HCT116 (cell line): ENCODE results near the gene GRM4. TPM values are rescaled to one million over a fixed set of nuclear protein-coding genes. Genes with fewer than 3 reads are reported as not detected.

ENCODE experiments used
- ATAC-seq: fragments of 200-7000 bp; cut with Tn5 transposase; 2 replicates; pipeline ENCODE4 v1.9.1; 2020; ENCODE audit warnings: mild to moderate bottlenecking, moderate library complexity
- BruUV-seq: library from RNA; stranded (reverse); fragments of 400-500 nt; replicated peaks from 2 replicates; lab custom pipeline; 2021; lab: Mats Ljungman, UMichigan
- CTCF ChIA-PET: fragments of 300-600 bp; sonication (Branson Sonifier 250); formaldehyde crosslinking; loops from one replicate; lab custom pipeline; 2021; ENCODE audit warnings: antibody characterized with exemption; lab: Charles Lee
- POLR2A ChIA-PET: fragments of 300-600, 350-600 bp; sonication (Branson Sonifier 250); formaldehyde crosslinking; loops from one replicate; lab custom pipeline; 2021; ENCODE audit warnings: antibody characterized with exemption; lab: Charles Lee
- RAD21 ChIA-PET, 2 experiments: fragments of 300-600 bp; sonication (Branson Sonifier 250); formaldehyde crosslinking; loops; one replicate each; lab custom pipeline; 2023; ENCODE audit warnings: low total read pairs in 2 of 2; ENCODE audit not compliant: uncharacterized antibody in 2 of 2, unreplicated experiment in 2 of 2, low non-redundant PET in 1 of 2; lab: Charles Lee
- DNase-seq: peaks from one replicate; pipeline ENCODE4 v3.0.0-alpha.2; 2010; ENCODE audit warnings: low read depth, low spot score
- H2AFZ ChIP-seq: fragments of 200-600 bp; shearing (Covaris generic), sonication (generic); 2 replicates; pipeline ENCODE4 v1.6.1; 2017; ENCODE audit warnings: low read depth, mixed run types, mixed read lengths, antibody characterized with exemption, low read length; ENCODE audit not compliant: poor library complexity, severe bottlenecking
- H3K27ac ChIP-seq: 2 replicates; pipeline ENCODE4 v1.5.1; 2012; ENCODE audit warnings: low read depth, low read length
- H3K27me3 ChIP-seq: fragments of 200-600 bp; sonication (generic); 2 replicates; pipeline ENCODE4 v1.6.1; 2016; ENCODE audit warnings: mixed run types, low read length, mixed read lengths; ENCODE audit not compliant: insufficient read depth
- H3K36me3 ChIP-seq, 2 experiments: fragments of 200-500 bp in 1 of 2; fragments of 200-600 bp in 1 of 2; sonication (Bioruptor generic) in 1 of 2; sonication (generic) in 1 of 2; 2 replicates each; pipeline versions ENCODE4 v1.5.1 to v1.6.1; 2014 to 2016; ENCODE audit warnings: low read length in 2 of 2, inconsistent platforms in 1 of 2, mixed read lengths in 1 of 2, mixed run types in 1 of 2; ENCODE audit not compliant: insufficient read depth in 2 of 2, control insufficient read depth in 1 of 2
- H3K4me1 ChIP-seq, 2 experiments: fragments of 200-600 bp in 1 of 2; sonication (generic) in 1 of 2; 2 replicates each; pipeline versions ENCODE4 v1.5.1 to v1.6.1; 2012 to 2017; ENCODE audit warnings: low read length in 2 of 2, inconsistent platforms in 1 of 2, mild to moderate bottlenecking in 1 of 2, mixed read lengths in 1 of 2, mixed run types in 1 of 2, moderate library complexity in 1 of 2; ENCODE audit not compliant: insufficient read depth in 2 of 2, control insufficient read depth in 1 of 2
- H3K4me2 ChIP-seq: fragments of 200-600 bp; sonication (generic); 2 replicates; pipeline ENCODE4 v1.6.1; 2017; ENCODE audit warnings: mixed run types, low read length, mixed read lengths
- H3K4me3 ChIP-seq, 2 experiments: fragments of 200-600 bp in 1 of 2; sonication (generic) in 1 of 2; replicated peaks in 1 of 2; 2 replicates each; pipeline ENCODE4 v1.5.1; 2011 to 2016; ENCODE audit warnings: low read length in 2 of 2, control low read depth in 1 of 2, low read depth in 1 of 2, mild to moderate bottlenecking in 1 of 2, mixed read lengths in 1 of 2, mixed run types in 1 of 2
- H3K79me2 ChIP-seq: fragments of 200-600 bp; sonication (generic); 2 replicates; pipeline ENCODE4 v1.6.1; 2017; ENCODE audit warnings: mild to moderate bottlenecking, mixed run types, low read length, moderate library complexity, mixed read lengths; ENCODE audit not compliant: insufficient read depth
- H3K9ac ChIP-seq: fragments of 200-600 bp; sonication (generic); 2 replicates; pipeline ENCODE4 v1.6.1; 2016; ENCODE audit warnings: low read length, mixed read lengths
- H3K9me2 ChIP-seq: fragments of 200-600 bp; sonication (generic), shearing (Covaris generic); 2 replicates; pipeline ENCODE4 v1.6.1; 2017; ENCODE audit warnings: mixed run types, mild to moderate bottlenecking, moderate library complexity; ENCODE audit not compliant: insufficient read depth
- H3K9me3 ChIP-seq, 2 experiments: fragments of 200-500 bp in 1 of 2; fragments of 200-600 bp in 1 of 2; sonication (Bioruptor generic) in 1 of 2; sonication (generic) in 1 of 2; 2 replicates each; pipeline ENCODE4 v1.6.1; 2014 to 2017; ENCODE audit warnings: low read length in 2 of 2, mixed read lengths in 2 of 2, inconsistent platforms in 1 of 2, low read depth in 1 of 2, mild to moderate bottlenecking in 1 of 2, mixed run types in 1 of 2, moderate library complexity in 1 of 2; ENCODE audit not compliant: control insufficient read depth in 1 of 2, insufficient read depth in 1 of 2
- H4K20me1 ChIP-seq: fragments of 200-600 bp; sonication (generic), shearing (Covaris generic); 2 replicates; pipeline ENCODE4 v1.6.1; 2017; ENCODE audit warnings: mixed run types, mild to moderate bottlenecking, moderate library complexity; ENCODE audit not compliant: insufficient read depth
- CBX3 ChIP-seq: IDR thresholded peaks from 2 replicates; pipeline ENCODE4 v1.6.1; 2012; ENCODE audit warnings: low read depth
- EZH2 ChIP-seq: fragments of 200-600 bp; sonication (generic); IDR thresholded peaks from 2 replicates; pipeline ENCODE4 v1.6.1; 2017; ENCODE audit warnings: antibody characterized with exemption, mixed run types
- EZH2phosphoT487 ChIP-seq: fragments of 200-600 bp; IDR thresholded peaks from 2 replicates; pipeline ENCODE4 v1.6.1; 2018; ENCODE audit warnings: antibody characterized with exemption, borderline replicate concordance
- FOSL1 ChIP-seq: IDR thresholded peaks from 2 replicates; pipeline ENCODE4 v1.6.1; 2012; ENCODE audit warnings: low read depth
- POLR2AphosphoS5 ChIP-seq: IDR thresholded peaks from 2 replicates; pipeline ENCODE4 v1.6.1; 2011; ENCODE audit warnings: mild to moderate bottlenecking, low read depth, low read length, moderate library complexity
- SIN3A ChIP-seq: IDR thresholded peaks from 2 replicates; pipeline ENCODE4 v1.6.1; 2012; ENCODE audit warnings: low read depth
- SRF ChIP-seq: IDR thresholded peaks from 2 replicates; pipeline ENCODE4 v1.6.1; 2012; ENCODE audit warnings: low read depth
- TCF7L2 ChIP-seq: IDR thresholded peaks from 2 replicates; pipeline ENCODE4 v1.7.0; 2011; ENCODE audit warnings: borderline replicate concordance, inconsistent platforms; ENCODE audit not compliant: insufficient read depth, insufficient read length; ENCODE audit errors: extremely low read depth
- YY1 ChIP-seq: IDR thresholded peaks from 2 replicates; pipeline ENCODE4 v1.6.1; 2011; ENCODE audit warnings: low read length, low read depth, moderate library complexity, mild to moderate bottlenecking; ENCODE audit not compliant: insufficient replicate concordance; ENCODE audit errors: extremely low read depth
- ZFX ChIP-seq: fragments of 450-650 bp; IDR thresholded peaks from 2 replicates; pipeline ENCODE4 v1.6.1; 2017
- ZNF274 ChIP-seq: fragments of 200-500 bp; sonication (Bioruptor generic); IDR thresholded peaks from 2 replicates; pipeline ENCODE4 v1.6.1; 2014; ENCODE audit warnings: mild to moderate bottlenecking, low read depth, low read length, inconsistent platforms
- intact Hi-C: fragments of 100-400 bp; cut with micrococcal nuclease; formaldehyde crosslinking; loops from 2 replicates; pipeline ENCODE4 v1.10.0; 2022
- total RNA-seq: library from RNA; stranded (reverse); gene quantifications from one replicate; pipeline ENCODE4 v1.2.1, GENCODE V29; 2021; ENCODE audit not compliant: unreplicated experiment
- TF ChIP-seq, protein P1 (sequence below): IDR thresholded peaks from 2 replicates; pipeline ENCODE4 v1.6.1; 2012; ENCODE audit warnings: low read depth
- TF ChIP-seq, protein P2 (sequence below): IDR thresholded peaks from 2 replicates; pipeline ENCODE4 v1.6.1; 2011; ENCODE audit warnings: mild to moderate bottlenecking, low read length, moderate library complexity; ENCODE audit not compliant: insufficient replicate concordance; ENCODE audit errors: extremely low read depth
- TF ChIP-seq, protein P3 (sequence below), 3 experiments: fragments of 200-600 bp in 1 of 3; sonication (generic) in 1 of 3; IDR thresholded peaks in 2 of 3; conservative IDR thresholded peaks in 1 of 3; 2 replicates each; pipeline ENCODE4 v1.5.1; 2012 to 2017; ENCODE audit warnings: low read depth in 2 of 3, low read length in 2 of 3, antibody characterized with exemption in 1 of 3, borderline replicate concordance in 1 of 3, control low read depth in 1 of 3, mild to moderate bottlenecking in 1 of 3, mixed read lengths in 1 of 3, mixed run types in 1 of 3, moderate library complexity in 1 of 3; ENCODE audit not compliant: insufficient read depth in 1 of 3

Gene GRM4
- total RNA-seq, 1 experiment from 2014 or later: 2.6 TPM

DNA sequence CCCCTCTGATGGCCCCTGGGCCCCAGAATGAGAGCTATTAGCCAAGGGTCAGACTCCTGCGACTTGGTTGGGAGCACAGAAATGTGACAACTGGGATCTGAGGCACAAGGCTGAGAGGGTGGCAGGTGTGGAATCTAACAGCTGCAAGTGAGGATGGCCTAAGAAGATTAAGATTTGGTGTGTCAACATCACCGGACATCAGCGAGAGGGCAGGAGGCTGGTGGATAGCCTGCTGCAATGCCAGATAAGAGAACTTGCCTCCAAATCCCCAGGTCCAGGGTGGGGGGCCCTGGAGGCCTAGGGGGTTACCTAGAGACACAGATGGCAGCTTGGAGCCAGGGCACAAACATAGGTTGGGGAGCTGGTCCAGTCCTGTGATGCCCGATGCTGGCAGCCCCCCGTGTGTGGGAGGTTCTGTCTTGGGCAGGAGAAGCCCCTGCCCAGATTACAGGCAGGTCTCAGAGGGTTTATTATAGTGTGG, 155.8 kb downstream of the GRM4 start:
- H3K36me3 ChIP-seq: no peaks in the 10 kb centered on the region
- DNase-seq (no peak), ATAC-seq (no peak)
- H3K27ac ChIP-seq: no peak overlapping the region
- H3K79me2 ChIP-seq: no peaks in the 10 kb centered on the region
- RAD21 ChIA-PET: no interaction called here
- H2AFZ ChIP-seq: no peak overlapping the region
- TF ChIP-seq SRF: no peak
- TF ChIP-seq YY1: no peak
- no peak for TF ChIP-seq SIN3A
- no peak for TF ChIP-seq CBX3
- TF ChIP-seq EZH2: no peak
- TF ChIP-seq ZFX: no peak
- TF ChIP-seq TCF7L2: no peak
- TF ChIP-seq, protein P1, sequence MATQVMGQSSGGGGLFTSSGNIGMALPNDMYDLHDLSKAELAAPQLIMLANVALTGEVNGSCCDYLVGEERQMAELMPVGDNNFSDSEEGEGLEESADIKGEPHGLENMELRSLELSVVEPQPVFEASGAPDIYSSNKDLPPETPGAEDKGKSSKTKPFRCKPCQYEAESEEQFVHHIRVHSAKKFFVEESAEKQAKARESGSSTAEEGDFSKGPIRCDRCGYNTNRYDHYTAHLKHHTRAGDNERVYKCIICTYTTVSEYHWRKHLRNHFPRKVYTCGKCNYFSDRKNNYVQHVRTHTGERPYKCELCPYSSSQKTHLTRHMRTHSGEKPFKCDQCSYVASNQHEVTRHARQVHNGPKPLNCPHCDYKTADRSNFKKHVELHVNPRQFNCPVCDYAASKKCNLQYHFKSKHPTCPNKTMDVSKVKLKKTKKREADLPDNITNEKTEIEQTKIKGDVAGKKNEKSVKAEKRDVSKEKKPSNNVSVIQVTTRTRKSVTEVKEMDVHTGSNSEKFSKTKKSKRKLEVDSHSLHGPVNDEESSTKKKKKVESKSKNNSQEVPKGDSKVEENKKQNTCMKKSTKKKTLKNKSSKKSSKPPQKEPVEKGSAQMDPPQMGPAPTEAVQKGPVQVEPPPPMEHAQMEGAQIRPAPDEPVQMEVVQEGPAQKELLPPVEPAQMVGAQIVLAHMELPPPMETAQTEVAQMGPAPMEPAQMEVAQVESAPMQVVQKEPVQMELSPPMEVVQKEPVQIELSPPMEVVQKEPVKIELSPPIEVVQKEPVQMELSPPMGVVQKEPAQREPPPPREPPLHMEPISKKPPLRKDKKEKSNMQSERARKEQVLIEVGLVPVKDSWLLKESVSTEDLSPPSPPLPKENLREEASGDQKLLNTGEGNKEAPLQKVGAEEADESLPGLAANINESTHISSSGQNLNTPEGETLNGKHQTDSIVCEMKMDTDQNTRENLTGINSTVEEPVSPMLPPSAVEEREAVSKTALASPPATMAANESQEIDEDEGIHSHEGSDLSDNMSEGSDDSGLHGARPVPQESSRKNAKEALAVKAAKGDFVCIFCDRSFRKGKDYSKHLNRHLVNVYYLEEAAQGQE: no peak
- no peak for TF ChIP-seq POLR2AphosphoS5
- no peak for TF ChIP-seq FOSL1
- TF ChIP-seq ZNF274: no peak
- TF ChIP-seq EZH2phosphoT487: no peak
- TF ChIP-seq, protein P2, sequence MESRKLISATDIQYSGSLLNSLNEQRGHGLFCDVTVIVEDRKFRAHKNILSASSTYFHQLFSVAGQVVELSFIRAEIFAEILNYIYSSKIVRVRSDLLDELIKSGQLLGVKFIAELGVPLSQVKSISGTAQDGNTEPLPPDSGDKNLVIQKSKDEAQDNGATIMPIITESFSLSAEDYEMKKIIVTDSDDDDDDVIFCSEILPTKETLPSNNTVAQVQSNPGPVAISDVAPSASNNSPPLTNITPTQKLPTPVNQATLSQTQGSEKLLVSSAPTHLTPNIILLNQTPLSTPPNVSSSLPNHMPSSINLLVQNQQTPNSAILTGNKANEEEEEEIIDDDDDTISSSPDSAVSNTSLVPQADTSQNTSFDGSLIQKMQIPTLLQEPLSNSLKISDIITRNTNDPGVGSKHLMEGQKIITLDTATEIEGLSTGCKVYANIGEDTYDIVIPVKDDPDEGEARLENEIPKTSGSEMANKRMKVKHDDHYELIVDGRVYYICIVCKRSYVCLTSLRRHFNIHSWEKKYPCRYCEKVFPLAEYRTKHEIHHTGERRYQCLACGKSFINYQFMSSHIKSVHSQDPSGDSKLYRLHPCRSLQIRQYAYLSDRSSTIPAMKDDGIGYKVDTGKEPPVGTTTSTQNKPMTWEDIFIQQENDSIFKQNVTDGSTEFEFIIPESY: no peak
- TF ChIP-seq, protein P3, sequence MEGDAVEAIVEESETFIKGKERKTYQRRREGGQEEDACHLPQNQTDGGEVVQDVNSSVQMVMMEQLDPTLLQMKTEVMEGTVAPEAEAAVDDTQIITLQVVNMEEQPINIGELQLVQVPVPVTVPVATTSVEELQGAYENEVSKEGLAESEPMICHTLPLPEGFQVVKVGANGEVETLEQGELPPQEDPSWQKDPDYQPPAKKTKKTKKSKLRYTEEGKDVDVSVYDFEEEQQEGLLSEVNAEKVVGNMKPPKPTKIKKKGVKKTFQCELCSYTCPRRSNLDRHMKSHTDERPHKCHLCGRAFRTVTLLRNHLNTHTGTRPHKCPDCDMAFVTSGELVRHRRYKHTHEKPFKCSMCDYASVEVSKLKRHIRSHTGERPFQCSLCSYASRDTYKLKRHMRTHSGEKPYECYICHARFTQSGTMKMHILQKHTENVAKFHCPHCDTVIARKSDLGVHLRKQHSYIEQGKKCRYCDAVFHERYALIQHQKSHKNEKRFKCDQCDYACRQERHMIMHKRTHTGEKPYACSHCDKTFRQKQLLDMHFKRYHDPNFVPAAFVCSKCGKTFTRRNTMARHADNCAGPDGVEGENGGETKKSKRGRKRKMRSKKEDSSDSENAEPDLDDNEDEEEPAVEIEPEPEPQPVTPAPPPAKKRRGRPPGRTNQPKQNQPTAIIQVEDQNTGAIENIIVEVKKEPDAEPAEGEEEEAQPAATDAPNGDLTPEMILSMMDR (IDR thresholded peaks at IDR 0.05 in 2 of 3, conservative IDR thresholded peaks at IDR 0.05 in 1 of 3; ENCODE audit: borderline replicate concordance in 1 of 3, insufficient read depth in 1 of 3, low read depth in 2 of 3, low read length in 2 of 3): no peak
- intact Hi-C loops: no loop called here
- POLR2A ChIA-PET: no interaction called here
- H3K4me1 ChIP-seq: peaks cover 3 to 11% of the 10 kb centered on the region in 2 experiments; a peak in 3 of 4 replicates
- CTCF ChIA-PET: no interaction called here
- no peak overlapping the region for H3K4me3 ChIP-seq
- H3K9me3 ChIP-seq: no peaks in the 10 kb centered on the region
- BruUV-seq: no TSS peak
- H3K9me2 ChIP-seq: no peaks in the 10 kb centered on the region
- no peak overlapping the region for H3K4me2 ChIP-seq
- H3K9ac ChIP-seq: no peak overlapping the region
- H4K20me1 ChIP-seq: no peaks in the 10 kb centered on the region
- H3K27me3 ChIP-seq: no peaks in the 10 kb centered on the region
